Thymus (tissue), 11 donors: Measurements from ENCODE around the gene UCN. TPM values are rescaled to one million over a fixed set of nuclear protein-coding genes. Genes with fewer than 3 reads are reported as not detected.

Source experiments
- DNase-seq, 9 donors: peaks; one replicate each; pipeline ENCODE4 v3.0.0-alpha.2; 2013; ENCODE audit warnings: low spot score in 9 of 9, low read depth in 6 of 9, missing footprints in 1 of 9
- H3K27ac ChIP-seq, 2 donors: one replicate each; pipeline ENCODE4 v1.5.1; 2013; ENCODE audit warnings: control low read depth in 1 of 2, low read depth in 1 of 2, low read length in 1 of 2, mild to moderate bottlenecking in 1 of 2, moderate library complexity in 1 of 2
- H3K27me3 ChIP-seq, 2 donors: one replicate each; pipeline ENCODE4 v1.5.1; 2013; ENCODE audit warnings: low read length in 1 of 2; ENCODE audit not compliant: control insufficient read depth in 2 of 2, insufficient read depth in 1 of 2
- H3K36me3 ChIP-seq, 2 donors: one replicate each; pipeline ENCODE4 v1.5.1; 2013; ENCODE audit warnings: low read length in 1 of 2, mild to moderate bottlenecking in 1 of 2, moderate library complexity in 1 of 2; ENCODE audit not compliant: control insufficient read depth in 2 of 2, insufficient read depth in 2 of 2
- H3K4me1 ChIP-seq, 2 donors: one replicate each; pipeline ENCODE4 v1.5.1; 2013; ENCODE audit warnings: low read length in 2 of 2; ENCODE audit not compliant: control insufficient read depth in 2 of 2, insufficient read depth in 2 of 2
- H3K4me3 ChIP-seq, 2 donors: one replicate each; pipeline ENCODE4 v1.5.1; 2013; ENCODE audit warnings: low read length in 2 of 2, control low read depth in 1 of 2, mild to moderate bottlenecking in 1 of 2
- H3K9me3 ChIP-seq, 2 donors: one replicate each; pipeline ENCODE4 v1.5.1; 2013; ENCODE audit warnings: low read length in 1 of 2, mild to moderate bottlenecking in 1 of 2; ENCODE audit not compliant: control insufficient read depth in 2 of 2, insufficient read depth in 1 of 2
- WGBS: extraction: QIAGEN DNeasy Blood & Tissue Kit; methylation state at CpG from one replicate; pipeline ENCODE4 v1.1.7; 2013; 5-methylcytosine and 5-hydroxymethylcytosine counted together
- polyA plus RNA-seq: library from polyadenylated mRNA; stranded (reverse); fragments of 200-250 nt; gene quantifications from one replicate; pipeline ENCODE4 v1.2.3, GENCODE V29; 2013
- total RNA-seq: library from RNA; stranded (reverse); fragments of 120-200 nt; gene quantifications from one replicate; pipeline ENCODE4 v1.2.4, GENCODE V29; 2013
- donor health status: healthy.

Gene UCN
- total and polyA plus RNA-seq, 2 donors, result 1.0 to 8.1 TPM

- DNase-seq, result no peak
- Histone ChIP-seq H3K4me1 (peaks cover 6% of the 10 kb centered on the region in 2 donors), H3K9me3 (no peaks in the 10 kb centered on the region), H3K27me3 (no peaks in the 10 kb centered on the region), H3K36me3 (peaks cover 0 to 16% of the 10 kb centered on the region in 2 donors), H3K27ac (no peak overlapping the region), H3K4me3 (no peak overlapping the region)
- WGBS, result 98% methylated on average over 7 of the region's 7 CpGs
These were observed 42.0 kb upstream of the UCN start for GRCh38 chr2:27350106-27350693.

GRCh38 chr2:27347641-27348040, 39.4 kb upstream of the UCN start:
- H3K36me3 ChIP-seq, result peaks cover 7 to 22% of the 10 kb centered on the region in 2 donors
- no peak overlapping the region for H3K27ac ChIP-seq
- DNase-seq, result no peak
- peaks cover 3 to 6% of the 10 kb centered on the region in 2 donors for H3K4me1 ChIP-seq
- WGBS, result 95% methylated on average over 2 of the region's 2 CpGs
- H3K27me3 ChIP-seq, result no peaks in the 10 kb centered on the region
- H3K4me3 ChIP-seq, result no peak overlapping the region
- no peaks in the 10 kb centered on the region for H3K9me3 ChIP-seq

- Histone ChIP-seq H3K4me1 (no peaks in the 10 kb centered on the region), H3K27ac (no peak overlapping the region), H3K27me3 (no peaks in the 10 kb centered on the region), H3K36me3 (peaks cover 68 to 72% of the 10 kb centered on the region in 2 donors), H3K4me3 (no peak overlapping the region), H3K9me3 (no peaks in the 10 kb centered on the region)
- no peak for DNase-seq
- 97% methylated on average over 7 of the region's 7 CpGs for WGBS
These were observed 27.9 kb upstream of the UCN start for GRCh38 chr2:27336173-27336572.

GRCh38 chr2:27335311-27335710, 27.1 kb upstream of the UCN start:
- WGBS, result 96% methylated on average over 3 of the region's 3 CpGs
- no peak overlapping the region for H3K27ac ChIP-seq
- no peaks in the 10 kb centered on the region for H3K27me3 ChIP-seq
- H3K4me3 ChIP-seq, result no peak overlapping the region
- H3K36me3 ChIP-seq, result peaks cover 62 to 72% of the 10 kb centered on the region in 2 donors
- H3K4me1 ChIP-seq, result no peaks in the 10 kb centered on the region
- no peak for DNase-seq
- no peaks in the 10 kb centered on the region for H3K9me3 ChIP-seq

- H3K4me3 ChIP-seq, result no peak overlapping the region
- H3K9me3 ChIP-seq, result no peaks in the 10 kb centered on the region
- 96% methylated on average over 5 of the region's 5 CpGs for whole genome bisulfite sequencing
These were observed 16.5 kb upstream of the UCN start for GRCh38 chr2:27324720-27325119.

GRCh38 chr2:27323596-27324285, 15.5 kb upstream of the UCN start:
- H3K4me3 ChIP-seq, result peak overlapping the region; percentile 66 to 88
- peak overlapping the region; percentile 58 to 92 for H3K27ac ChIP-seq
- H3K4me1 ChIP-seq, result peaks cover 14% of the 10 kb centered on the region in 2 donors
- no peaks in the 10 kb centered on the region for H3K9me3 ChIP-seq
- no peak for DNase-seq
- 40% methylated on average over 5 of the region's 5 CpGs for WGBS
- H3K36me3 ChIP-seq, result peaks cover 23 to 27% of the 10 kb centered on the region in 2 donors
- no peaks in the 10 kb centered on the region for H3K27me3 ChIP-seq

More at GRCh38 chr2:27324720-27325119, 16.5 kb upstream of the UCN start:
- no peak for DNase-seq
- Histone ChIP-seq H3K27ac (no peak overlapping the region), H3K27me3 (no peaks in the 10 kb centered on the region), H3K36me3 (peaks cover 33 to 36% of the 10 kb centered on the region in 2 donors), H3K4me1 (peaks cover 14% of the 10 kb centered on the region in 2 donors)

GRCh38 chr2:27322766-27323595, 14.7 kb upstream of the UCN start, which contains the start of gene MPV17:
Gene MPV17 (minus strand): TSS chr2:27323097. CDS start chr2:27322517, 580 bp downstream.
- Histone ChIP-seq H3K4me3 (peak within 1 kb of the TSS; percentile 66 to 88), H3K9me3 (no peaks in the 10 kb centered on the region), H3K27me3 (no peaks in the 10 kb centered on the region), H3K36me3 (peaks cover 16 to 20% of the 10 kb centered on the region in 2 donors), H3K27ac (peak within 1 kb of the TSS; percentile 58 to 92), H3K4me1 (peaks cover 14% of the 10 kb centered on the region in 2 donors)
- WGBS, result under 1% methylated on average over 39 of the region's 39 CpGs
- peak; percentile 68 to 92 (median 79) for DNase-seq

- H3K4me1 ChIP-seq, result peaks cover 14% of the 10 kb centered on the region in 2 donors
- 1% methylated on average over 10 of the region's 10 CpGs for WGBS
- H3K9me3 ChIP-seq, result no peaks in the 10 kb centered on the region
- peaks cover 12 to 16% of the 10 kb centered on the region in 2 donors for H3K36me3 ChIP-seq
- peak overlapping the region; percentile 32 to 38 for H3K27ac ChIP-seq
- peak in 1 of 9 donors; percentile 13 for DNase-seq
- no peaks in the 10 kb centered on the region for H3K27me3 ChIP-seq
- H3K4me3 ChIP-seq, result peak overlapping the region; percentile 66 to 88
These were observed 14.1 kb upstream of the UCN start for GRCh38 chr2:27322301-27322765.
